GM19025 (cell line): ENCODE data around the gene VWA5A.
"Not testable (repeated sequence)": the region's sequence is repeated elsewhere in the genome, so short reads cannot be mapped to it uniquely, and the experiment has no call there.

Experiments used
- ATAC-seq: cut with Tn5 transposase; IDR thresholded peaks from one replicate; pipeline ENCODE4 v1.9.1; 2021; ENCODE audit warnings: mild to moderate bottlenecking, low read depth, moderate library complexity; ENCODE audit not compliant: unreplicated experiment

Gene VWA5A

DNA sequence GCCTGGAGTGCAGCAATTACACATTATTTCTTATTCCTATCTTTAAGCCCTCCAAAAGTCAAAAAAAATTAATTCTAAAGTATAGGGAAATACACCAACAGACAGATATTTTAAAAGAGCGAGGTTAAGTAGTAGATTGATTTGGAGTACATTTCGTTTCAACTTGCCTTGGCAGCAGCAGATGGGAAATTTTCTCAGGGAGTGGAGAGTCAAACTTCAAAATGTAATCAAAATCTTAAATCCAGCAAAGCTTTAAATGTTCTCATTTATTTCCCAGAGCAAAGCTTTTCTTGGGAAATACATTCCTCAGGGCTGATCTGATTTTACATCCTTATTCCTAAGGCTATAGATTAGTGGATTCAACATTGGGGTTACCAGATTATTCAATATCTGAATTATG is 21.9 kb upstream of the VWA5A start:
- ATAC-seq: no peak

DNA sequence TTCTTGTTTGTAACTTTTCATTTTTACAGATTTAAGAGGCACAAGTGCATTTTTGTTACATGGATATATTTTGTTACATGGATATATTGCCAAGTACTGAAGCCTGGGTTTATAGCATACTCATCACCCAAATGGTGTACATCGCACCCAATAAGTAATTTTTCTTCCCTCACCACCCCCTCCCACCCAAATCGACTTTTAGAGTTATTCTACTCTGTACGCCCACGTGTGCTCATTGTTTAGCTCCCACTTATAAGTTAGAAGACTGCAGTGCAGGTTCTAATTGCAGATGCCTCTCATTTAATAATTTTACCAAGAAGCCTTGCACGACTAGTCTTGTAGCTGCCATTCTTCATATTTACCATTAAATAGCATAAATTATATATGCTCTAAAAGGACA is 20.5 kb upstream of the VWA5A start:
- no peak for ATAC-seq

DNA sequence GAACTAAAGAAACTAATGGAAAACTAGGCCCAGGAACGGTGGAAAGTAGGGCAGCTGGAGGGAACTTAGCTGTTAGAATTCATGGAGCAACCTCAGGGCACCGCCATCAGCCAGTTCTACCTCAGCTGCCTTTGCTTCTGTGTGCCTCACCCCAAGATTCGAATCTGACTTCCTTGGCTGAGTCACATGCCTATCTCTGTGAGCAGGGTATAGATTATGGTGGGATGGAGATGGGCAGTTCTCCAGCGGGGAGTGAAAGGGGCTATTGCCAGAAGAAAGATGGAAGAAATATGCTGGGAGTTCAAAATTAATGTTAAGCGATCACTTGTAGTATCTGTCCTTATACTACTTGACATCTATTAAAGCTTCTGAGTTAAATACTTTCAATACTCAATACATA is 18.9 kb upstream of the VWA5A start:
- ATAC-seq: no peak

DNA sequence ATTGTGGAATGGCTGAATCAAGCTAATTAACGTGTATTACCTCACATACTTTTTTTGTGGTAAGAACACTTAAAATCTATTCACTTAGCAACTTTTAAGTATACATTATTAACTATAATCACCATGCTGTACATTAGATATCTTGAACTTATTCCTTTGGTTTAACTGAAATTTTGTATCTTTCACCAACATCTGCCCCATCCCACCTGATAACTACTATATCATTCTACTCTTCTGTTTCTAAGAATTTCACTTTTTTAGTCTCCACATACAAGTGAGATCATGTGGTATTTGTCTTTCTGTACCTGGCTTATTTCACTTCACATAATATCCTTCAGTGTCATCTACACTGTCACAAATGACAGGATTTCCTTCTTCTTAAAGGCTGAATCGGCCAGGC is 17.1 kb upstream of the VWA5A start:
- ATAC-seq: no peak

DNA sequence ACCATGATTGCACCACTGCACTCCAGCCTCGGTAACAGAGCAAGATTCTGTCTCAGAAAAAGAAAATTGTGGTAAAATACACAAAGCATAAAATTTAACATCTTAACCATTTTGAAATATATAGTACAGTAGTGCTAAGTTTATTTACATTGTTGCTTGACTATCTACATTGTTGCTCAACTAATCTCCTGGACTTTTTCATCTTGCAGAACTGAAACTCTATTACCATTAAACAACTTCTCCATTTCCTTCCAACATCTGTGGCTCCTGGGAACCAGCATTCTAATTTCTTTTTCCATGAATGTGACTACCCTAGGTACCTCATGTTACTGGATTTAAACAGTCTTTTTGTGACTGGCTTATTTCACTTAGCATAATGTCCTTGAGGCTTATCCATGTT is 13.5 kb upstream of the VWA5A start:
- no peak for ATAC-seq

DNA sequence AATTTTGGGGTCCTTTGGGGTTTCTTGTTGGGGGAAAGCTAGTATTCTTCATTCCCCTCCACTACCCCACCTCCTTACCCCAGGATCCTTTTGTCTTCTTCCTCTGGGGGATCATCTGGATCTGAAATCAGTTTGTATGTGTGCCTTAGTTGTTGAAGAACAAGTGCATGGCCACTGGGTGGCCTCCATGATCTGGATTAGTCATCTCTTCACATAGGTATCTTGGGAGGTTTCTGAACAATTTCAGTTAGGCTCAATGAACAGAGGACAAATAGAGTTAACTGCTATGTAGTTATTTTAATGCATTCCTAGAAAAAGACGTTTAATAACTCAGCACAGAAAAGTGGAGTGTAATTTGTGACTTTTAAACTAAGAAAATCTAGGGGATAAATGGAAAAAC is 7.1 kb upstream of the VWA5A start:
- ATAC-seq: no peak

DNA sequence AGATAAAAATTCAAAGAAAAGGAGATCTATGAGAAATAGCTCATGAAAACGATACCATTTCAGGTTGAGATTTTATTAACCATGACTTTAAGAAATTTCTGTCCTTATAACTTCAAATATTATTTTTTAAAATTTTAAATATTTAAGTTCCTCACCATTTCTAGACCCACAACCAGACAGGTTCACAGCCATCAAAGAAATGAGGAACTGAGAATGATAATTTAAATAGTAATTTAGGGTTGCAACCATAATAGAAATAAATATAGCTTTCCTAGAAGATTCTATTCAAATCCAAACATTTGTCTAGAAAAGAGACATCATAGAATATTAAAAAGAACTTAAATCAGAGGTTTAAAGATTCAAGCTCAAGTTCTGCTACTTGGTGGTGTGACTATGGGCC is 5.9 kb upstream of the VWA5A start:
- no peak for ATAC-seq

DNA sequence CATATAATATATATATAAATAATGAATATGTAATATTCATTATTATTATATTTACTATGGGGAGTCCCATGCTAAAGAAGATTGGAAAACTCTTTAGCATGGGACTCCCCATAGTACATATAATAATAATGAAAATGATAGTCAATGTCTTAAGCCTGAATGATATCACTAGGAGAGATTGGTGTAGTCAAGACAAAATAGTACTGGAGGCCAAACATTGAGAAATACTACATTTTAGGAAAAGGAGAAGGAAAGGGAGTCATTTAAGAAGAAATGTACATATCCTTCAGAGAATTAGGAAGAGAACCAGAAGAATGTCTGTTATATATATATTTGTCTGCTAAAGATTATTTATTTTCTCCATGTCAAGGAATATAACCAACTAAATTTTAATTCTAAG is 5.0 kb upstream of the VWA5A start:
- no peak for ATAC-seq

DNA sequence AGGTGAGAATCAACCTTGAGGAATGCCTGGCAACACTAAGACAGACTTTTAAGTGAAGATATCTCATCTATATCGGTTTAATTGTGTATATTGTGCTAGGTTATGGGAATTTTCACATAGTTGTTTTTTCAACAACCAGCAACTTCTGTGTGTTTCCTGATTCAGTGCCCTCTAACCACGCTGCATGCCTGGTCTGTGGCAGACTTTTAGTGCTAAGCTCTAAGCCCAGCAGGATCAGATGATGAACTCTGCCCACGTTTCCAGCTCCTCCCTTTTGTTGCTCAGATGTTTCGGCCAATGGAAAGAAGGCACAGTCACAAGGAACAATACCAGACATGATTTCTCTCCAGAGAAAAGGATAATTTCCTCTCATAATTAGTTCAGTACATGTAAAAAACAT is 1.4 kb upstream of the VWA5A start:
- no peak for ATAC-seq

DNA sequence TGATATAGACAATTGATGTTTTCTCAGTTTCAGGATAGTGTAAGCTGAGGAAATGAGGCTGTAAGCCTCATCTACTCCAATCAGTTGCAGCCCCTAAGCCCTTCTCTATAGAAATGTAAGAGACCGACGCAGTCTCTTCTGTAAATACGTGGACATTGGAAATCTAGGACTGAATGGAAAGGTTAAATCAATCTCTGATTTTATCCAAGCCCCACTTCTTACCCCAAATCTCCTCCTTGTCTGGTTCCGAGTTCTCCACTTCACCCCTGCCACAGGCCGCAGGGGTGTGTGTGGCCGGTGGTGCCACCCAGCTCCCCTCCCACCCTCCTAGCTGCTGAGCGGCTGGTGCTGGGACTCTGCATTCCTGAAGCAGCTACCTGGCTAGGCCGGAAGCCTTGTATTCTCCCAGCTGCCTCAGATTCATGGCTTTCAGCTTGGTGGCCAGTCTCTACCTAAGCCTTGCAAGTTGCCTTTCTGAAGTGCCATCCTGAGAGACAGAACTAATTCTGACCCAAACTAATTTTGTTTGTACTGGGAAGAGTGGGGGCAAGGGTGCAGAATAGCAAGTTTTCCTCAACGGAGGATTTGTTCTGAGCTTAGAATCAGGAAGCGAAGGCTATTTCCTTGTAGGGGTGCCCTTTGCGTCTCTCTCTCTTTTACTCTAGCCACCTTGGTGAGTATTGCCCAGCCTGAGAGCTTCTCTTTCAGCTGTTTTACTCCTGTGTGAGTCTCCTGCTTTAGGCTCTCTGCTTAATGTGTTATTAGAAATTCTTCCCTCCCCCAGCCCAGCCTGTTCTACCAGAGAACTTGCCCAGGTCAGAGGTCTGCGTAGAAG is 749 bp downstream of the VWA5A start:
- no peak for ATAC-seq

DNA sequence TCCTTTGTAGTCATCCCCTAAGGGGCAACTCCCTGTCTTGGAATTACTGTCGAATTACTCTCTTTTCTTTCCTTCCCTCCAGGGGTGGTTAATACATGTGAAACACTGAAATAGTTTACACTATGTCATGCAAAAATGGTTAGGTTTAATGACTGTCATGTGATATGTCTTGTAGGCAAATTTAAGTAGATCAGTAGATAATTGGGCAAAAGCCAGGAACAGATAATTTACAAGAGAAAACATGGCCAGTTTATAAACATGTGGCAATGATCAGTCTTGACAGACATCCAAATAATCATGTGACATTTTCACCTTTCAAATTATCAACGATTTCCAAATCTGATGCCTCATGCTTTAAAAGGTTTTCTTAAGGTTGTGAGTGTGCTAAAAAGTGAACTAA is 3.9 kb downstream of the VWA5A start:
- no peak for ATAC-seq

DNA sequence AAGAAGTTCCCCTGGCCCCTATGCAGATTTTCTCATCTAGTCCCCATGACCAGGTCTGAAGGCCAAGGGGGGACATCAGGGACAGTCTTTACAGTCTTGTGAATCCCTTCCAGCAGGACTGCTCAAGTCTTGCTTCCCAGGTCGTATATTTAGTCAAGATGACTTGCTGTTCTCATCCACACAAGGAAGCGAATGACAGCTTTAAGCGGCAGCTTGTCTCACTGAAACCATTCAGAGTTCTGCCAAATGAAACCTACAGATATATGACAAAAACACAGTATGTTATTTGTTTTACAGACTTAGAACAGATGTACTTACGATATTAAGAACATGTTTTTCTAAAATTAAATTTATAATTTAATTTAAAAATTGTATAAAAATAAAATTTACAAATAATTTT is 5.6 kb downstream of the VWA5A start:
- no peak for ATAC-seq

DNA sequence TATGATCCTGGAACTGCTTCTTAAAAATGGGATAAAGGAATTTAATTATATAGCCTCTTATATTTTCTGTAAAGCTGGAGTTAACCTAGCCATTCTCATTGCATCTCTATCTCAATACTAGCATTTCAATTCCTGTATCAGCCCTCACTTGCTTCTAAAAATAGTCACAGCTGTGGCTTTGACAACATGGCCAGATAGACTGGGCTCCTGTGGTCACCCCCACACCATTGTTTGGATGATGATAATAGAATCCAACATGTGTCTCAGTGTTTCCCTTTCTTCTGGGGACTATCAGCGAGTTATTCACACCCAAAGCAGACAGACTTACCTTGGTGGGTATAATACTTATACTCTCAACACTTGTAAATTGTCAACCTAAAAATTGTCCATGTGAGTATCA is 6.9 kb downstream of the VWA5A start:
- no peak for ATAC-seq

DNA sequence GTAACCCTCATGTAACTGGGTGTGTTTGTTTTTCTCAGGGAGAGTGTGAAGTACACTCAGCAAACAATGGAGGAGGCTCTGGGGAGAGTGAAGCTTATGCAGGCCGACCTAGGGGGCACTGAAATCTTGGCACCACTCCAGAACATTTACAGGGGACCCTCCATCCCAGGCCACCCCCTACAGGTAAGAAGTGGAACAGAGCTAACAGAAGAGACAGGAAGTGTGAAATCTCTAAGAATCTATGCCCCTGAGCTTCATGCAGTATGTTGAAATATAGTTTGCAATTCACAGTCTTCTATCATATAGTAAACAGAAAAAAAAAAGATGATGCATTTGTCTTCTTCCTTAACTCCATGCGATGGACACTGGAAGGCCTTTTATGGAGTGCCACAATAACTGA is 8.4 kb downstream of the VWA5A start:
- ATAC-seq: no peak

DNA sequence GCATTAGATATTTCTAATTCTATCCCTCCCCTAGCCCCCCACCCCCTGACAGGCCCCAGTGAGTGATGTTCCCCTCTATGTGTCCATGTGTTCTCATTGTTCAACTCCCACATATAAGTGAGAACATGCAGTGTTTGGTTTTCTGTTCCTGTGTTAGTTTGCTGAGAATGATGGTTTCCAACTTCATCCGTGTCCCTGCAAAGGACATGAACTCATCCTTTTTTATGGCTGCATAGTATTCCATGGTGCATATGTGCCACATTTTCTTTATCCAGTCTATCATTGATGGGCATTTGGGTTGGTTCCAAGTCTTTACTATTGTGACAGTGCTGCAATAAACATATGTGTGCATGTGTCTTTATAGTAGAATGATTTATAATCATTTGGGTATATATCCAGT is 11.9 kb downstream of the VWA5A start:
- ATAC-seq: not testable (repeated sequence)

DNA sequence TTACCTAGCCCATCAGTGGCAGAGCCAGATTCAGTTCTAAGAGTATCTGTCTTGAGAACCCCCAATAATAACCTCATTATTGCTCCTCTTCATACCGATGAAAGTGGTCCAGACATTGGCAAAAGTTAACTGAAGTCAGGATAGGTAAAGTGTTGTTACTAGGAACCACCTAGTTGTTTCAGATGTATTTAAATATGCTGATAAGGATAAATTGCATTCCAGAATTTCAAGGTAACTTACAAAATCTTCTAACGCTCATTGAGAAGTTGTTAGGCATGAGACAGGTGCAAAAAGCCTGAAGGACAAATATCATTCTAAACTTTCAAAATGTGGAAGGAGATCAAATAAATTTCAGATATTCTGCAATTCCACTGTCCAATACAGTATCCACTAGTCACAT is 27.8 kb downstream of the VWA5A start:
- no peak for ATAC-seq

DNA sequence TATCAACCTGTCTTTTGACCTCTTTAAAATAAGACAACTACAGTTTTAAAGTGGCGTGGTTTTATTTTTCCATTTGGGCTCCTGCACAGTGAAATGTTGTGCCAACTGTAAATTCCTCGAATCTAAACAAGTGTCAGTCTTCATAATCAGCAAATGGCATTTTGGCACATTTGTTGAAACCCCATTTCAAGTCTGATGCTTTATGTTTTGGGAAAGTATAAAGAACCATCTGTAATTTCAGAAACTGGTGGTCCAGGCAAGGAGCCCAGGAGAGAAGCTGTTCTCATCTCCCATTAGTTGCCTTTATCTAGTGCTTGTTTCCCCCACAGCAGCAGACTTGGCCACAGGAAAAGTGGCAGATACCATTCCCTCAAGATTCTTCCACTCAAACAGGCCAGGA is 32.7 kb downstream of the VWA5A start:
- no peak for ATAC-seq

DNA sequence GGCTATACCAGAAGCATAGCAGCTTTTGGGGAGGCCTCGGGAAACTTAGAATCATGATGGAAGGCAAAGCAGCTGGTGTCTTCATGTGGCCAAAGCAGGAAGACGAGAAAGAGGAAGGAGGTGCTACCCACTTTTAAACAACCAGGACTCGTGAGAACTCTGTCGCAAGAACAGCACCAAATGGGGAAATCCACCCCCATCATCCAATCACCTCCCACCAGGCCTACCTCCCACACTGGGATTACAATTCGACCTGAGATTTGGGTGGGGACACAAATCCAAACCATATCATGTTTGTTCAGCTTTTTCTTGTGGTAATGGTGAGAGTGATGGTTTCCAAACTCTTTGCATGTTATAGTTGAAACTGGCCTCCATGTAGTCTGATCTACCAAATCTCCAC is 35.4 kb downstream of the VWA5A start:
- no peak for ATAC-seq

DNA sequence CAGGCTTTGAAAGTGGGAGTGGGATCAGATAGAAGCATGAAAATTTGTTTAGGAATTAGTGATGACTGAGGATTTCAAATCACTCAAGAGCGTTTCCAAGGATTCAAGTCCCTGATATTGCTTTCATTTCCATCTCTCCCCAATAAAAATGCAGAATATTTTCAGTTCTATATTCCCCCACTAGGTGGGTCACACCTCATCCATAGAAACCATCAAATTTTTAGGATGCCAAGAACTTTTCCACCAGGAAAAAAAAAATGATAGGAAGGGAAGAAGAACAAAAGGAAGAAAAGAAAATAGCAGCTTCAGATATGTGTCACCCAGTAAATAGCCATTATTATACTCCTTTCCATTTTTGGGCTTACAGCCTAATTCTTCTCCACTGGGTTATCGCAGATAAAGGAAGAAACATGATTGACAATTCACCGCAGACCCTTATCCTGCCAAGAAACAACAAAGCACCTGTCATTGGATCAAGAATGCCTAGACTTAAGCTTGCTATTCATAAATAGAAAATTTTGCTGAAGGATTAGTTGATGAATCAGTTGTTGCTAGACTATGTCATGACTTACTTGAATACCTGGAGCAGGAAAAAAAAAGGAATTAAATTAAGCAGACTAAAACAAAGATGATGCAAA is 37.6 kb downstream of the VWA5A start:
- ATAC-seq: no peak

DNA sequence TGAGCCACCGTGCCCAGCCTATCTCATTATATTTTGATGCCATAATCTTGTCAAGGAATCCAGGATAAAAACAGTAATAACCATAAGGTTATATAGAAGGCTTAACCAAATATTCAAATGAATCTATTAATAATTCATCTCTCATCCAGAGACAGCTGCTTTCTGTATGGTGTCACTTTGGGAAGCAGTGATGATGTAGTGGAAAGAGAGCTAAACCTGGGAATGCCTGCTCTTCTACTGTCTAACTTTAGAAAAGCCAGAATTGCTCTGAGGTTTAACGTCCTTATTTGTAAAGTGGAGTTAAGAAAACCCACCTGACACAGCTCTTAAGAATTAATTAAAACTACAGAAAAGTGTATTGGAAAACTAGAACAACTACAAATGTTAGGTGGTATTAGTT is 38.6 kb downstream of the VWA5A start:
- ATAC-seq: no peak

DNA sequence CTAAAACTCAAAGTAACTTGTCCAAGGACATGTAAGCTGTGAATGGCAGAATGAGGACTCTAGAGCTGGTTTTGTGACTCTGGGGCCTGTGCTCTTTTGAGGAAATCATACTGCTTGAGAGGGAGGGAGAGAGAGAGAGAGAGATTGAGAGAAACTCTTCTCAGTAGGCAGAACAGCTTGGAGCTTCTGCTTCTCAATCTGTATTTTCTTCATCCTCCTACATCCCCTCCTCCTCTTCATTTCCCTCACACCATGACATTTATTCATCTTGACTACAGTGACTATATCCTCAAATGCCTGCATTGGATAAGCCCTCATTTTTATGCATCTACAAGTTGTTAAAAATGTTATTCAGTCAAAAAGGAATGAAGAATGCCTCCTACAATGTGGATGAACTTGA is 44.2 kb downstream of the VWA5A start:
- ATAC-seq: no peak

DNA sequence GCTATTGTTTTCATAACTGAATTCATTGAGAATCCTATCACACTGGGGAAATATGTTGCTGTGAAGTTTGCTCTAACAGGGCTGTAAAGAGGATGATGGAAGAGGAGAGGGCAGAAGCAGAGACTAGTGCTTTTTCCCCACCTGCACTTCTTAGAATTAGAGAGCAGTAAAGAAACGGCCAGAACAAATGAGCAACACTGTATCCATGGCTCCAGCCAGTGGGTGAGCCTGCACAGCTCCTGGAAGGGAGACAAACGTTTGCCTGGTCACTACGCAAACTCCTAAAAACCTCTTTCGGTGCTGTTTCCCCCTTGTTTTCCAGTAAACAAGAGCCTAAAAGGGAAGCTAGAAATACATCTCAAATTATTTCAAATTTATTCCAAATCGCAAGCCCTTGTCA is 45.7 kb downstream of the VWA5A start:
- no peak for ATAC-seq
